OCI-LY7 (cell line): ENCODE data around the gene PAPOLB. TPM values are rescaled to one million over a fixed set of nuclear protein-coding genes. Genes with fewer than 3 reads are reported as not detected.

Experiments used
- BruUV-seq: library from RNA; stranded (reverse); fragments of 400-500 nt; replicated peaks from 2 replicates; lab custom pipeline; 2021; lab: Mats Ljungman, UMichigan
- CTCF ChIA-PET: fragments of 300-600 bp; sonication (Branson Sonifier 250); formaldehyde crosslinking; loops from one replicate; lab custom pipeline; 2022; ENCODE audit warnings: antibody characterized with exemption; ENCODE audit not compliant: unreplicated experiment; lab: Charles Lee
- POLR2A ChIA-PET: fragments of 300-600 bp; sonication (Branson Sonifier 250); formaldehyde crosslinking; loops from one replicate; lab custom pipeline; 2022; ENCODE audit warnings: antibody characterized with exemption; lab: Charles Lee
- DNase-seq: peaks from one replicate; pipeline ENCODE4 v3.0.0-alpha.2; 2015; ENCODE audit warnings: low spot score
- H2AFZ ChIP-seq: fragments of 200-600 bp; sonication (generic), shearing (Covaris generic); 2 replicates; pipeline ENCODE4 v1.6.1; 2014; ENCODE audit warnings: mild to moderate bottlenecking, antibody characterized with exemption, low read length, moderate library complexity
- H3K27ac ChIP-seq: fragments of 200-600 bp; sonication (generic); 2 replicates; pipeline ENCODE4 v1.5.1; 2014; ENCODE audit warnings: mixed run types, low read depth, mild to moderate bottlenecking, moderate library complexity, low read length, inconsistent platforms; ENCODE audit not compliant: poor library complexity, severe bottlenecking
- H3K36me3 ChIP-seq: fragments of 200-600 bp; sonication (generic); 2 replicates; pipeline ENCODE4 v1.6.1; 2014; ENCODE audit warnings: mild to moderate bottlenecking, antibody characterized with exemption, low read length, moderate library complexity, mixed read lengths; ENCODE audit not compliant: insufficient read depth
- H3K4me1 ChIP-seq: fragments of 200-600 bp; sonication (generic); 2 replicates; pipeline ENCODE4 v1.5.1; 2014; ENCODE audit warnings: mild to moderate bottlenecking, low read length; ENCODE audit not compliant: insufficient read depth, poor library complexity, severe bottlenecking
- H3K4me2 ChIP-seq: fragments of 200-600 bp; sonication (generic); 2 replicates; pipeline ENCODE4 v1.6.1; 2014; ENCODE audit warnings: mild to moderate bottlenecking, low read length
- H3K4me3 ChIP-seq: fragments of 200-600 bp; sonication (generic); 2 replicates; pipeline ENCODE4 v1.5.1; 2014; ENCODE audit warnings: mild to moderate bottlenecking, low read depth, low read length; ENCODE audit not compliant: poor library complexity, severe bottlenecking
- H3K79me2 ChIP-seq: fragments of 200-600 bp; sonication (generic); 2 replicates; pipeline ENCODE4 v1.6.1; 2016; ENCODE audit warnings: low read depth, mild to moderate bottlenecking, low read length, moderate library complexity, mixed read lengths; ENCODE audit not compliant: insufficient read depth
- H3K9me2 ChIP-seq: fragments of 200-600 bp; sonication (generic); 2 replicates; pipeline ENCODE4 v1.6.1; 2016; ENCODE audit warnings: mild to moderate bottlenecking, low read length, mixed read lengths; ENCODE audit not compliant: insufficient read depth
- H3K9me3 ChIP-seq: fragments of 200-600 bp; sonication (generic); 2 replicates; pipeline ENCODE4 v1.6.1; 2014; ENCODE audit warnings: mild to moderate bottlenecking, mixed run types, low read length, mixed read lengths
- H4K20me1 ChIP-seq: fragments of 200-600 bp; sonication (generic); 2 replicates; pipeline ENCODE4 v1.6.1; 2014; ENCODE audit warnings: mild to moderate bottlenecking, antibody characterized with exemption, low read length, moderate library complexity, mixed read lengths; ENCODE audit not compliant: insufficient read depth
- EZH2phosphoT487 ChIP-seq: fragments of 200-600 bp; sonication (generic); IDR thresholded peaks from 2 replicates; pipeline ENCODE4 v1.6.1; 2018; ENCODE audit warnings: low read depth, borderline replicate concordance, mild to moderate bottlenecking, mixed run types, antibody characterized with exemption, low read length, moderate library complexity, mixed read lengths
- intact Hi-C: fragments of 100-400 bp; cut with micrococcal nuclease; formaldehyde crosslinking; loops from one replicate; pipeline ENCODE4 v1.10.0; 2022; ENCODE audit not compliant: unreplicated experiment
- total RNA-seq, 2 experiments: library from RNA; depleted of rRNA in 1 of 2; stranded (reverse); fragments of >200 nt in 1 of 2; shearing (Covaris generic) in 1 of 2; gene quantifications; 2 replicates each; pipeline ENCODE4 v1.2.3, GENCODE V29; 2014 to 2022
- TF ChIP-seq, protein P1 (sequence below): fragments of 200-600 bp; sonication (generic); conservative IDR thresholded peaks from 2 replicates; pipeline ENCODE4 v1.5.1; 2014; ENCODE audit warnings: mild to moderate bottlenecking, antibody characterized with exemption, low read length, moderate library complexity, mixed read lengths

PAPOLB gene
- total RNA-seq, 2 experiments from 2014 or later: not detected

DNA sequence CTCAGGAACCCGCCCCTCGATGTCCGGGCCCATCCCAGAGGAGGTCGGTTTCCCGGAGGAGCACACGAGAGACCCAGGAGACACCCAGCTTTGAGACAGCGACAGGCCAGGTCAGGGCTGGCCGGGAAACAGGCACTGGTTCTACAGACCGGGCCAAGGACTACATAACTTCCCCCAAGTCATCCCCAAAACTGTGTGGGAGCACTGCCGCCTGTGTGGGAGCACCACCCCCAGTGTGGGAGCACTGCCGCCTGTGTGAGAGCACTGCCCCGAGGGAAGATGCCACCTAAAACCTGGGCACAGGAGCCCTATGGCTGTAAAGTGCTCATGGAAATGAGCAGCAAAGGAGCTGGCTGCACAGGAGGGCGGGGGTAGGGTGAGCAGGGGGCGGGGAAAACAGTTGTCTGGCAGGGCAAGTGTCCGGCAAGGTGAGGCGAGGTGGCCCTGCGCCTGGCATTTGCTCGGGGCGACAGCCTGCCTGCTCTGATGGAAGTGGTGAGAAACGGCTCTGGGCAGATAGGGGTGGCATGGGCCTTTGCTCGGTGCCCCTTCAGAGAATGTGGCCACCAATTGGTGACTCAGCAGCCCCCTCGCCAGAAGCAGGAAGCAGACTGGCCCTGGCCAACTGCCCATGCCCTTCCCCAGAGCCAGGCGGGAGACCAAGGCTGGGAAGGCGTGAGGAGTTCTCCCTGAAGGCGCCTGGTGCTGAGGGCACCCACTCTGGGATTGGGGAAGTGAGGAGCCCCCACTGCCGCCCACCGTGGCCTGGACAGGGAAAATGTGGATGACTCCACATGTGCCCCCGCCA lies 26.2 kb downstream of the PAPOLB start:
- no peaks in the 10 kb centered on the region for H4K20me1 ChIP-seq
- no peaks in the 10 kb centered on the region for H3K4me1 ChIP-seq
- no peak overlapping the region for H3K4me2 ChIP-seq
- no peak overlapping the region for H2AFZ ChIP-seq
- no peaks in the 10 kb centered on the region for H3K36me3 ChIP-seq
- H3K27ac ChIP-seq: no peak overlapping the region
- H3K79me2 ChIP-seq: no peaks in the 10 kb centered on the region
- no peak overlapping the region for H3K4me3 ChIP-seq
- BruUV-seq: no TSS peak
- no peak for DNase-seq
- ChIA-PET POLR2A (interaction anchor here (0.6 kb wide), 1 partner anchor 283 kb away, joined by 3 read pairs; no protein-coding TSS in a partner anchor), CTCF (no interaction called here)
- H3K9me3 ChIP-seq: no peaks in the 10 kb centered on the region
- TF ChIP-seq EZH2phosphoT487: no peak
- TF ChIP-seq, protein P1, sequence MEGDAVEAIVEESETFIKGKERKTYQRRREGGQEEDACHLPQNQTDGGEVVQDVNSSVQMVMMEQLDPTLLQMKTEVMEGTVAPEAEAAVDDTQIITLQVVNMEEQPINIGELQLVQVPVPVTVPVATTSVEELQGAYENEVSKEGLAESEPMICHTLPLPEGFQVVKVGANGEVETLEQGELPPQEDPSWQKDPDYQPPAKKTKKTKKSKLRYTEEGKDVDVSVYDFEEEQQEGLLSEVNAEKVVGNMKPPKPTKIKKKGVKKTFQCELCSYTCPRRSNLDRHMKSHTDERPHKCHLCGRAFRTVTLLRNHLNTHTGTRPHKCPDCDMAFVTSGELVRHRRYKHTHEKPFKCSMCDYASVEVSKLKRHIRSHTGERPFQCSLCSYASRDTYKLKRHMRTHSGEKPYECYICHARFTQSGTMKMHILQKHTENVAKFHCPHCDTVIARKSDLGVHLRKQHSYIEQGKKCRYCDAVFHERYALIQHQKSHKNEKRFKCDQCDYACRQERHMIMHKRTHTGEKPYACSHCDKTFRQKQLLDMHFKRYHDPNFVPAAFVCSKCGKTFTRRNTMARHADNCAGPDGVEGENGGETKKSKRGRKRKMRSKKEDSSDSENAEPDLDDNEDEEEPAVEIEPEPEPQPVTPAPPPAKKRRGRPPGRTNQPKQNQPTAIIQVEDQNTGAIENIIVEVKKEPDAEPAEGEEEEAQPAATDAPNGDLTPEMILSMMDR: no peak
- no peaks in the 10 kb centered on the region for H3K9me2 ChIP-seq
- intact Hi-C loops: no loop called here

DNA sequence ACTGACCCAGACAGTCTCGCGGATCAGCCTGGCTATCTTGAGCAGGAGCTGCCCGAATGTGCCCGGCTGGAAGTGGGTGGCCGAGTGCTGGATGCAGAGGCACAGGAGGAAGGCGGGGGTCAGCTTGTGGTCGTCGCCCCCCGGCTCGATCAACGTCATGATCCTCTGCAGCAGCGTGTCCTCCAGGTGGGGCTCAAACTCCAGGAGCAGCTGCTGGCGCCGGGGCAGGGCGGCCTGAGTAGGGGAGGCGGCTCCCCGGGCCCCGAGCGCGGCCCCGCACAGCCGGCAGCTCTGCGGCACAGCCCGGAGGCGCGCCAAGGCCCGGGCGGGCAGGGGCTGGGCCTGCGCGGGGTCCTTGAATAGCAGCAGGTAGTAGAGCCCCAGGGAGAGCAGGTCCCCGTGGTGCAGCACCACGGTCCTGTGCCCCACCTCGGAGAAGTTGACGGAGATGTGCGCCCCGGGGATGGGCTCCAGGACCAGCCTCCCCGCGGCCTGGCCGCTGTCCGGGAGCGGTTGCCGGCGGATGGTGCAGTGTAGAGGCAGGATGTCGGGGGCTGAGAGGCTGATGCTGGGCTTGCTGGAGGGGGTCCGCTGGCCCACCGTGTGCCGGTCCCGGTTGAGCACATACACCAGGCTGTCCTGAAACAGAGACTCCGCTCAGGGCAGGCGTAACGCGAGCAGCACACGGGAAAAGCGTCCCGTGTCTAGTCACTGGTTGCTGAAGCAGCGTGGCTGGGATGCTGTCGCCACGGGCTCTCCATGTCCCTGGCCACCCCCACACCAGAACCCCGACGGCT lies 27.0 kb downstream of the PAPOLB start:
- Histone ChIP-seq H3K4me3 (no peak overlapping the region), H2AFZ (no peak overlapping the region), H3K9me3 (no peaks in the 10 kb centered on the region), H3K9me2 (no peaks in the 10 kb centered on the region), H4K20me1 (no peaks in the 10 kb centered on the region), H3K4me2 (no peak overlapping the region), H3K36me3 (no peaks in the 10 kb centered on the region), H3K79me2 (no peaks in the 10 kb centered on the region), H3K4me1 (no peaks in the 10 kb centered on the region), H3K27ac (no peak overlapping the region)
- BruUV-seq: no TSS peak
- DNase-seq: no peak
- TF ChIP-seq, protein P1: no peak
- no peak for TF ChIP-seq EZH2phosphoT487
- POLR2A ChIA-PET: no interaction called here
- CTCF ChIA-PET: no interaction called here
- intact Hi-C loops: no loop called here
